ENCODE results near the gene PPP1R15A.
"Not testable (repeated sequence)": the region's sequence is repeated elsewhere in the genome, so short reads cannot be mapped to it uniquely, and the experiment has no call there.

The PPP1R15A gene

DNA sequence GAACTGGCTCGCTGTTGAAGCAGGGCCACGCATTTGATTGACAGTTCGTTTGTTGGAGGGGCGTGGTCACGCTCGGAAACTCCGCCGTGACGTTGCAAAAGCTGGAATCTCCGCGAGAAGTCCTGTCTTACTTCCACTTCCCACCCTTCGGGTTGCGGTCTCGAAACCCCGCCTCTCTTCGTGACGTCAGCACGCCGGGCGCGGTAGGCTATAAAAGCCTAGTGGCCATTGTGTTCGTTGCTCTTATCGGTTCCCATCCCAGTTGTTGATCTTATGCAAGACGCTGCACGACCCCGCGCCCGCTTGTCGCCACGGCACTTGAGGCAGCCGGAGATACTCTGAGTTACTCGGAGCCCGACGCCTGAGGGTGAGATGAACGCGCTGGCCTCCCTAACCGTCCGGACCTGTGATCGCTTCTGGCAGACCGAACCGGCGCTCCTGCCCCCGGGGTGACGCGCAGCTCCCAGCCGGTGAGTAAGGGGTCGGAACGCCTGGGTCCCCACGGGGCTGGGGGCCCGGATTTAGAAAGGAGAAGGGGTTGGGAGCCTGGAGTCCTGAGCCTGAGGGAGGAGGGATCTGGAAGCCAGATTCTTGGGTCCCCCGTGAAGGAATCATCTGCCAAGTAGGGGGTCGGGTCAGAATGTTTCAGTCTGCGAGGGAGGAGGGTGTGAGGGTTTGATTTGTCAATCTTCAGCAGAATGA lies at the start of gene PPP1R15A:
Gene PPP1R15A (plus strand): TSS at position 240 of the 702 bp plus-strand sequence. CDS start 813 bp downstream, outside the sequence.
- DNase-seq: peak; percentile 94

DNA sequence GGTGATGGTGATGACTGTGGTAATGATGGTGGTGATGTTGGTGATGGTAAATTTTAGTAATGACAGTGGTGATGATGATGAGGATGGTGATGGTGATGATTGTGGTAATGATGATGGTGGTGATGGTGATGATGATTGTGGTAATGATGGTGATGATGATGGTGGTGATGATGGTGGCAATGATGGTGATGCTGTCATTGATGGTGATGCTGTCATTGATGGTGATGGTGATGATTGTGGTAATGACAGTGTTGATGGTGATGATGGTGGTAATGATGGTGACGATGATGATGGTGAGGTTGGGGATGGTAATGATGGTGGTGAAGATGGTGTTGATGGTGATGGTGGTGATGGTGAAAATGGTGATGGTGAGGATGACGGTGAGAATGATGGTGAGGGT lies 49.7 kb upstream of the PPP1R15A start:
- no peak for DNase-seq

DNA sequence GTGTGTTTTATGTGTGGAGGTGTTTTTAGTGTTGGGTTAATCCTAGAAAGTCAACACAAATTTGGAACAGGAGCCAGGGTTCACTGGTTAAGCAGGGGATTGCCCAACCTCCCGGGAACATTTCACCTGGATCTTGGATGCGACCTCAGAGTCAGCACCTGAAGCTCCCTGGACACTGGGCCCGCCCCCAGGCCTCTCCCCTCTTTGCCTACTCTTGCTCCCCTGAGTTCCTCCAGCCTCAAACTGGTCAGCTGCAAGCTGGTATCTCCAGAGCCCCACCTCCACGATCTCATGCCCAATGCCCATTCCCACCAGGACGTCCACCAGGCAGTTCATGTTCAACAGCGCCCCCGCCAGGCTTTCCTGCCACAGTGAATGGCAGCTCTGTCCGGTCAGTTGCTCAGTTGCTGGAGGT lies 45.6 kb upstream of the PPP1R15A start:
- DNase-seq: no peak

DNA sequence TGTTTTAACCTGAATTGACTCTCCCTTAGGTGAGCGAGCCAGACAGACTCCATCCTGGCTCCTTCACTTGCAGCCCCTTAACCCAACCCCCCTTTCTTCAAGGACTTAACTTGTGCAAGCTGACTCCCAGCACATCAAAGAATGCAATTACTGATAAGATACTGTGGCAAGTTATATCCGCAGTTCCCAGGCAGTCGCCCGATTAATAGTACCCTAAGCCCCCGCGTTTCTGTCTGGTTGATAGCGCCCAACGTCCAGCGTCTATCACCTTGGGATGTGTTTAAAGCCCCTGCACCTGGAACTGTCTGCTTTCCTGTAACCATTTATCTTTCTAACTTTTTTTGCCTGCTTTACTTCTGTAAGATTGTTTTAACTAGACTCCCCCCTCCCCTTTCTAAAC lies 42.1 kb upstream of the PPP1R15A start:
- DNase-seq: no peak

DNA sequence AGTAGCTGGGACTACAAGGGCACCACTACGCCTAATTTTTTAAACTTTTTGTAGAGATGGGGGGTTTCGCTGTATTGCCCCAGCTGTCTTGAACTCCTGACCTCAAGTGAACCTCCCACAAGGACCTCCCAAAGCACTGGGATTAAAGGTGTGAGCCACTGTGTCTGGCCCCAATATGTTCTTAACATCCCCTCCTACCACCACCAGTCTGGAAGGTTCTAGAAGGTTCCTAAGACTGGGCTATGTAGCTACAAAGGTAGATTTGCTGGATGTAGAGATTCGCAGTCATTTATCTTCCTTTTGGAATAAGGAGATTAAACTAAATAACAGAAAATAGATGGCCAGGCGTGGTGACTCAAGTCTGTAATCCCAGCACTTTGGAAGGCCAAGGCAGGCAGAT lies 41.3 kb upstream of the PPP1R15A start:
- DNase-seq: no peak

DNA sequence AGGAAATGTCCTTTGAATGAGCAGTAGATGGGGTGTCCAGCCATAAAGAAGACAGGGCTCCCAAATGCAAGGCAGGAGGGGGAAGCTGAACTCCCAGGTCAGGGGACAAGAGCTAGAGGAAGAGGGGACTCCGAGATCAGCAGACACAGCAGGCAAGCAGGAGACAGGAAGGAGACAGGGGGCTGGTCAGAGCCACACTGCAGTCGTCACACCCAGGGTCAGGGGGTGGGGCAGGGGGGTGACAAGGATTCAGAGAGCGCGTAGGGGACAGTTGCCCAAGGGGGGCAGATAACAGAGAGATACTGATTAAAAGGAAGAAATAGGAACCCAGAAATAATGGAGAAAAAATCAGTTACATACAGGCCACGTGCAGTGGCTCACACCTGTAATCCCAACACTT lies 39.2 kb upstream of the PPP1R15A start:
- no peak for DNase-seq

DNA sequence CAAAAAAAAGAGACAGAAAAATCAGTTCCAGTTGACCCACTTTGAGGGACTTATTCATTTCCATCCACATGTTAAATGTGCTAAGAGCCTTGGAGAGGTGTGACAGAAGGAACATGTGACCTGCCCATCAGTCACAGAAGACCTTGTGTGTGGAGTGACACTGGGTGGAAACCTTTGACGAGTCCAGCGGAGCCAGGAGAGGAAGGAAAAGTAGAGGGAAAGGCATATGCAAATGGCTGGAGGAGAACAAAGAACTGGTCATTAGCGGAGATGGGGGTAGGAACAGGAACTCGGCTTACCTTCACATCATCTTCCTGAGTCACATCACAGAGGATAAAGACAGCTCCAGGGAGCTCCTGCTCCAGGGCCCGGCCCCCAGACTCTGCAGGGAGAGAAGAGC lies 38.2 kb upstream of the PPP1R15A start:
- no peak for DNase-seq

DNA sequence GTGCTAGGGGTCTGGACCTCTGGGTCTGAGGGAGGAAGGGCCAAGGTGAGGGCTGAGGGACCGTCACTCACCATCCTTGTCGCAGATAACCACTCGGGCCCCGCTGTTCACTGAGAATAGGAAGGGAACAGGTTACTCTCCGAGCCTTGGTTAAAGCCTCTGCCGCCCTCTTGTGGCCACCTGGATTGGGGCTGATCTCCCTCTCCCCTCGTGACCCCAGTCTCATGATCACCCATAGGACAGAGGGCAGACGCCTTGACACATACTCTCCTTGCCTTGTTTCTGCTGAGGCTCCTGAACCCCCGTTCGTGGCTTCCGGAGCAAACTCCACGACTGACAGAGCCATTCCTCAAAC lies 36.5 kb upstream of the PPP1R15A start:
- peak; percentile 82 for DNase-seq

DNA sequence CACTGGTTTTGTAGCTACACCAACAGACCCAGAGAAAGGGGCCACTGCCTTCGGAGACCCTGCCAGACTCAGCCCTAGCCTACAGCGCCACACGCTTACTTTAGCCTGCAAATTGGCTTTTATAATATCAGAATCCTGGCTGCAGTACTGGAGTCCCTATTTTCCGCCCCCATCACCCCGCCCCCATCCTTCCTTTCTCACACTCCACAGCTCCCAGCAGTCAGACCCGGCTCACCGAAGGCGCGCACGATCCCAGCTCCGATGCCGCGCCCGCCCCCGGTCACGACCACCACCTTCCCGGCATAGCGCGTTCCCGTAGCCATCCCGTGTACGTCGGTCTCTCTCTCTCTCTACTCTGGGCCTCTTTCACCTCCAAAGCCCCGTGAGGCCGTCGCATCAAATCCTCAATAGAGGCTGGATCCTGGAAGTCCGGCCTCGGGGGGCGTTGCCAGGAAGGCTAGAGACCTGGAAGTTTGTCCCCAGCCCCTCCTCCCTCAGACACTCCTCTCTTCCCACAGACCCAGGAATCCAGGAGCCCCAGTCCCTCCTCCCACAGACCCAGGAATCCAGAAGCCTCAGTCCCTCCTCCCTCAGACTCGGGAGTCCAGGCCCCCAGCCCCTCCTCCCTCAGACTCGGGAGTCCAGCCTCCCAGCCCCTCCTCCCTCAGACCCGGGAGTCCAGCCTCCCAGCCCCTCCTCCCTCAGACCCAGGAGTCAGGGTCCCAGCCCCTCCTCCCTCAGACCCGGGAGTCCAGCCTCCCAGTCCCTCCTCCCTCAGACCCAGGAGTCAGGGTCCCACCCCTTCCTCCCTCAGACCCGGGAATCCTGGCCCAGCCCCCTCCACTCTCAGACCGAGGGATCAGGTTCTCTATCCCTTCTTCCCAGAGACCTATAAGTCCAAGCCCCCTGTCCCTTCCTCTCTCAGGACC lies 35.9 kb upstream of the PPP1R15A start, which contains the start of gene HSD17B14:
Gene HSD17B14 (minus strand): TSS at position 403 of the 929 bp plus-strand sequence. CDS start 80 bp downstream, at position 323.
- no peak for DNase-seq

DNA sequence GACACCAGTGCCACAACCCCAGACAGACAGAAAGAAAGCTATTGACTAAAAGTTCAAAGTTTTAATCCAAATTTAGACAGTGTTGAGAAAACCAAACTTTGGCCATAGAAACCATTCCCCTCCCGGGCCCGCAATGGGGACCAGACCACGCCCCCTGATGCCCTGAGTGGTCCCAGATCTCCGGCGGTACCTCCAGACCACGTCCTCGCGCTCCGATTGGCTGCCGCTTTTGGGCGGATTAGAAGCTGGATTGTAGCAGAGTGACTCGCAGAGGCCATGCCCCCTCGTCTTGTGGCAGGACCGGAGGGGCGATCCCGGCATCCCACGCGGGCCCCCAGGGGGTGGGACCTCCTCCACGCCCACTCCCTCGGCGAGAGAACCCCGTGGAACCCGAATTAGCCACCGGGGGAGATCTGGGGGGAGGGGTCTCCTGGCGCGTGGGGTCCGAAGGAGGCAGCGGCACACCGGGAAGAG lies 35.1 kb upstream of the PPP1R15A start:
- DNase-seq: peak; percentile 32

DNA sequence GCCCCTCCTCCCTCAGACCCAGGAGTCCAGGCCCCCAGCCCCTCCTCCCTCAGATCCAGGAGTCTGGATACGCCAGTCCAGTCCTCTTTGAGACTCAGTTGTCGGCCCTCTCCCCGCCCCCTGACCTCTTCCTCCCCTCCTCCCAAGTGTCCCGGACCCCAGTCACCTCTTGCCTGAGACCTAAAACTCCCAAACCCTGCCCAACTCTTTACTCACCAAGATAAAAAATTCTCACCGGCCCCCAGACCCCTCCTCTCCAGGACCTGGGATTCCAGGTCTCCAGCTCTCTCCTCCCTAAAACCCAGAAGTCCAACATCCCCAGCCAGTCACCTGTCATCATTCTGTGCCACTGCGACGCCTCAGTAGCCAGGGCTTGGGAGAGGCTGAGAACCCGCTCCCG lies 34.5 kb upstream of the PPP1R15A start:
- DNase-seq: no peak

DNA sequence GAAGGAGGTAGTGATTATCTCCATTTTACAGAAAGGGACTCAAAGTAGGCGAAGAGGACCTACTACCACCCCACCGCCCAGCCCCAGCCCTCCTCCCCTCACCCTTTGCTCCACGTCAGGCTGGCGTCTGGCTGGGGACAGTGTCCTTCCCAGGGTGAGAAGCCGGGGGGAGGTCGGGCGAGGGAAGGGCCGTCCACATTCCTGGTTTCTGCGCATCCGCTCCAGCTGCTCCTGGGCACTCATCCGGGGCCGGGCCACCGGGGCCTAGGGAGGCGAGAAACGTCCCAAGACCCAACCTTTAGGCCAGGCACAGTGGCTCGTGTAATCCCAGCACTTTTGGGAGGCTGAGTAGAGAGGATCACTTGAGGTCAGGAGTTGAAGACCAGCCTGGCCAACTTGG lies 31.2 kb upstream of the PPP1R15A start:
- no peak for DNase-seq

DNA sequence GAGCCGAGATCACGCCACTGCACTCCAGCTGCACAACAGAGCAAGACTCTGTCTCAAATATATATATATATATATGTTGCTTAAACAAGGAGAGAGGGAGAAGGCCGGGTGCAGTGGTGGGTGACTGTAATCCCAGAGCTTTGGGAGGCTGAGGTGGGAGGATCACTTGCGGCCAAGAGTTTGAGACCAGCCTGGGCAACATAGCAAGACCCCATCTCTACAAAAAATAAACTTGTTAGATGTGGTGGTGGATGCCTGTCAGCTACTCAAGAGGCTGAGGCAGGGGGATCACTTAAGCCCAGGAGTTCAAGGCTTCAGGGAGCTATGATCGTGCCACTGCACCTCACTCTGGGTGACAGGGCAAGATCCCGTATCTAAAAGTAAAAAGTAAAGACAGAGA lies 30.6 kb upstream of the PPP1R15A start:
- DNase-seq: no peak

DNA sequence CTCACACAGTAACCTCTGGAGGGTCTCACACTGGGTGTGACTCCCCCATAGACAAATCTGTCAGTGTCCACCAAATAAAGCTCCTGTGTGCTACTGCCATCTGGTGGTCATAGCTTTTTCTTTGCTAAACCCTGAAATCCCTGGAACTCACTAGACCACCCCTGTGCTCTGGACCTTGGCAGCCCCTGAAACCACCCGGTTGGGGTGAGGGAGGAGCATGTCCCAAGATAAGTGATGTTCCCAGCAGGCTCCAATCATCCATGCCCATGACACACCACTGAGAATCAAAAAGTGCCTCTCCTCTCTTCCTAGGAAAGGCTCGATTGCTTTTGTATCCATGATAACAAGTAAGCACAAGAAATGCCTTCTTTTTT lies 29.4 kb upstream of the PPP1R15A start:
- DNase-seq: peak; percentile 31

DNA sequence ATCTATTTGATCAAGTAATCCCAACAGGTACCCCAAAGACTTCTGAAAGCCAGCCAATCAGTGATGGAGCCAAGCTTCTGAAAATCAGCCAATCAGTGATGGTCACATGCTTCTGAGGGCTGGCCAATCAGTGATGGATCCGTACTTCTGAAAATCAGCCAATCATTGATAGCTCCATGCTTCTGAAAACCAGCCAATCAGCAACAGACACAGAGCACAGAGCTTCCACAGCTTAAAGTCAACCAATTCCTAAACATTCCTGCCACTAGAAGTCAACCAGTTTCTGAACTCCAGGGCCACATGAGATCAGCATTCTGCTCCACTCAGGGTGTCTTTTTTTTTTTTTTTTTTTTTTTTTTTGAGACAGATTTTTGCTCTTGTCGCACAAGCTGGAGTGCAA lies 27.7 kb upstream of the PPP1R15A start:
- DNase-seq: no peak

DNA sequence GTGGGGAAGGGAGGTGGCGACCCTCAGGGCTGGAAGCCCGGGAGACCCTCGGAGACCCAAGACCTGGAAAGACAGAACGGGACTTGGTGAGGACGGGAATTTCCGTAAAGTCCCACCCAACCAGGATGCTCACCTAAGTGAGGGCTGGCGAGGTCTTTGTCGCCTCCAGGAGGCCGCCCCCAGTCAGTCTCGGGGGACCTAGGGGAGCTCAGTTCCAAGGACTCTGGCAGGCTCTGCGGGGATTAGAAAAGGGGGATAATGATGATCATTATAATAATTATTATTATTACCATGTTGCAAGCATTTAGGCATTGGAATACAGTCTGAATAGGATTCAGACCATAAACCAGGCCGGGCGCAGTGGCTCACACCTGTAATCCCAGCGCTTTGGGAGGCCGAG lies 26.8 kb upstream of the PPP1R15A start:
- no peak for DNase-seq

DNA sequence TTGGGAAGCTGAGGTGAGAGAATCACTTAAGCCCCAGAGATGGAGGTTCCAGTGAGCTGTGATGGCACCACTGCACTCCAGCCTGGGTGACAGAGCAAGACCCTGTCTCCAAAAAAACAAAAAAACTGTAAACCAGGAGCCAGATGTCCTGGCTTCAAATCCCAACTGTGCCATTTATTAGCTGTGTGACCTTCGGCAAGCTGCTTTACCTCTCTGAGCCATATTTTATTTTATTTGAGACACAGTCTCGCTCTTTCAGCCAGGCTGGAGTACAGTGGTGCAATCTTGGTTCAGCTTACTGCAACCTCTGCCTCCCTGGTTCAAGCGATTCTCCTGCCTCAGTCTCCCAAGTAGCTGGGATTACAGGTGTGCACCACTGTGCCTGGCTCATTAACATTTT lies 25.6 kb upstream of the PPP1R15A start:
- not testable (repeated sequence) for DNase-seq

DNA sequence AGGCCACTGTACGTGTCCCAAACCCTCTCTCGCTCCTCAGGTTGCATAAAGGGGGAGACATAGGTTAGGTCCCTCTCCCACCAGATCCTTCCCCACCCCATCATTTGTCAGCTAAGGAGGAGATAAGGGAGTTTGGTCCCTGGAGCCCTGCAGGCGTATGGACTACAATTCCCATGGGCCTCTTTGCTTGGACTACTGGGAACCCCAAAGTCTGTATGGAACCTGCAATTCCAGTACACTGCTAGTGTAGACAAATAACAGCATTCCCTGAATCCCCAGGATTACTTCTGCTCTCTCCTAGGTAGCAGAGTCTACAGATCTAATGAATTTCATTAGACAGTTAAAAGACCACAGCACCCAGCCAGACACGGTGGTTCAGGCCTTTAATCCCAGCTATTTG lies 19.9 kb upstream of the PPP1R15A start:
- DNase-seq: no peak

DNA sequence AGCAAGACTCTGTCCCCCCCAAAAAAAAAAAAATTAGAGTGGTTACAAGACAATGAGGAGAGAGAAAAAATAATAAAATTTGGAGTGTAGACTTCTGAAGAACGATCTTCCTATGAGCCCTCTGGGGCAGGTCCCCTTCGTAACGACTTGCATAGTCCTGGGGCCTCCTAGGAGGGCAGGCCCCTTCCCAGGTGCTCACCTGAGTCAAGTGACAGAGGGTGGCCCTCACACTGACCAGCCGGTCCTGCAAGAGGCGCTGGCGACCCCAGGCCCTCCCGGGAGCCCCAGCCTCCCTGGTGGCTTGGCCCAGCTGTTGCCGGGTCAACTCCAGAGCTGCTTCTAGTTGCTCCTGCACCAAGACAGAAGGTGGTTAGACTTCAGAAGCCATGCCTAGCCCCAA lies 18.7 kb upstream of the PPP1R15A start:
- DNase-seq: no peak

DNA sequence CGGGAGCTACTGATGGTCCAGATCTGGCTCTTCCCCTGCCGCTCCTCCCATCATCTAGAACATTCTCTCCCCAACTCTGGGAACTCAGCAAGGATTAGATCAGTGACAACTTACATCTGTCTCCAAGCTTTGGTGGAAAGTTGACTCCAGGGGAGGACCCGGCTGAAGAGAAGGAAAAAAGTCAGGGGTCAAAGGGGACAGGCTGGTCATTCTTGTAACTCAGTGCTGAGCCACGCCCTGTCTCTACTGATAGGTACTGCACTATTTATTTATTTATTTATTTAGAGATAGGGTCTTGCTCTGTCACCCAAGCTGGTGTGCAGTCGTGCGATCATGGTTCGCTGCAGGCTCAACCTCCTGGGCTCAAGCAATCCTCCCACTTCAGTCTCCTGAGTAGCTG lies 18.1 kb upstream of the PPP1R15A start:
- no peak for DNase-seq

DNA sequence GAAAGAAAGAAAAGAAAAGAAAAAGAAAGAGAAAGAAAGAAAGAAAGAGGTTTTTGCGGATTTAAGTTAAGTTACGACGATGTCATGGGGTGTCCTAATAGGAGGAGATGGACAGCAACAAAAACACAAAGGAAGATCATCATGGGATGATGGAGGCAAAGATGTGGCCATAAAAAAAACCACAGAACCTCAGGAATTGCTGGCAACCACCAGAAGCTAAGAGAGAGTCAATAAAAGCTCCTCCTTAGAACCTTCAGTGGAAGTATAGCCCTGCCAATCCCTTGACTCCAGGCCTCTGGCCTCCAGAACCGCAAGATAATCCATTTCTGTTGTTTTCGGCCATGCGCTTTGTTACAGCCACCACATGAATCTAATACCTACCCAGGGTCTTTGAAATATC lies 15.3 kb upstream of the PPP1R15A start:
- DNase-seq: no peak

DNA sequence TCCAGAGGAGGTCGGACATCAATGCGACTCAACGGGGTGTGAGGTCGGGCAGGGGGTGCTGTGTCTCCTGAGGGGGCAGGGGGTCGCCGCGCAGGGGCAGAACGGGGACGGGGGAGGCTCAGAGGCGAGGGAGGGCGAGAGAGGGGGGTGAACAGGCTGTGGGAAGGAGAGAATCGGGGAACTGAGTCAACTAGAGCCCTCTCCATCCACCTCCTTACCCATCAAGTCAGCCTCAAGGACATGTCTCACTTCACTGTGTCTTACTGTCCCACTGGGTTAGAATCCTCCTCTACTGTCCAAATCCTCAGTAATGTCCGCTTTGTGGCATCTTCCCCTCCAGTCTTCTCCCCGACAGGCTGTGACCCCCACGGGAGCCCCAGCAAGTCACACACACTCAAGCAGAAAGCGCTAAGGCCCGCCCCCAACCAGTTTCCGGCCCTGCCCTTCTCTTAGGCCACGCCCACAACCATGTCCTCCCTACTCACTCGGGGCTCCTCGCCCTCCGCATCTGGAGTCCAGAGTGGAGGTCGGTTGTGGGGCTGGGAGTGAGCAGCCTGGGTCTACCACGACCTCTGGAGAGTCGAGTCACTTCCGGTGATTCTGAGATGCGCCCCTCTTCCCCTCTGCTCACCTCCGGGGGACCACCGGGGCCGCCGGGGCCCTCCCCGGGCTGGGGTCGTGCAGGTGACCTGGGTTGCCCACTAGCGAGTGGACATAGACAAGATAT lies 13.1 kb upstream of the PPP1R15A start:
- no peak for DNase-seq
